RKO (cell line): ENCODE measurements around the gene AHI1.

ENCODE experiments used
- DNase-seq: peaks from one replicate; pipeline ENCODE4 v3.0.0-alpha.2; 2016; ENCODE audit warnings: low spot score

The AHI1 gene

GRCh38 chr6:135295085-135295484 is 202.5 kb downstream of the AHI1 start:
- DNase-seq = no peak

GRCh38 chr6:135291288-135292076 is 206.1 kb downstream of the AHI1 start:
- no peak for DNase-seq

DNA sequence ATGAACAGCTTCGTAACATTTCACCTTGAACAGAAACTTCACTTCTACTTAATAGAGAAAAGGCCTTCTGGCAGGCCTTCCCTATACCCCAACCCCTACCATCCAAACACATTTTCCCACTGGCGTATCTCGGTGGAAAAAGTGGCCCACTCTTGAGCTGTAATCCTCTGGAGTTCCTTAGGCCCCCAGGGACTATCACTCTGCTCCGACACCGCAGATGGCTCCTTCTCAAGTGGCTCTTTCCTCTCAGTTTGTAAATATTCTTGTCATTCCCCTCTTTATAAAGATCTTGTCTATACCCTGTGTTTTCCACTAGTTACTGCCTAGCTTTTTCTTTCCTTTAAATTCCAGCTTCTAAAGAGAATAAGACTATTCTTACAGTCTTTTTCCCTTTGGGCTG is 207.7 kb downstream of the AHI1 start:
- no peak for DNase-seq

DNA sequence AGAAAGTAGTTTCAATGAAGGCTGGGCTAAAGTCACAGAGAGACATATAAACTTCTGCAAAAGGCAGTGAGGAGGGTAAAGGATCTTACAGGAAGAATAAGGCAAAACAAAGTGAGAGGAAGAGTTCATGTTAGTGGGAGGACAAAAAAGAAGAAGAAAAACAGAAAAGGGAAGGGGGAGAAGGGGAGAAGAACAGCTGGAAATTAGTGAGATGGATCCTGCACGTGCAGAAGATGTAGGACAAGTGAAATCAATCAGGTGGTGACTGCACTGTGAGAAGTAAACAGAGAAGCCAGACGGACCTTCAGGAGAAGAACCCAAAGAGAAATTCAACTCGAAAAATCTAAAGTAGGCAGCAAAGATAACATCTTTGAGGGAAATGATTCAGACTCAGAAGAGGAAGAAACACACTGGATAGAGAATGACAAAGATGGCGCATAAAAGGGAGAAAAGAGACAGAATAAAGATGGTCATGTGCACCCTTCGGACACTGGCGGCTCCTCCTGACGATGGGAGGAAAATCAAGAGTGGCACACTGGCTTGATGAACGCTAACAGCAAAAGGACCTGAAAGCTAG is 210.5 kb downstream of the AHI1 start:
- no peak for DNase-seq

DNA sequence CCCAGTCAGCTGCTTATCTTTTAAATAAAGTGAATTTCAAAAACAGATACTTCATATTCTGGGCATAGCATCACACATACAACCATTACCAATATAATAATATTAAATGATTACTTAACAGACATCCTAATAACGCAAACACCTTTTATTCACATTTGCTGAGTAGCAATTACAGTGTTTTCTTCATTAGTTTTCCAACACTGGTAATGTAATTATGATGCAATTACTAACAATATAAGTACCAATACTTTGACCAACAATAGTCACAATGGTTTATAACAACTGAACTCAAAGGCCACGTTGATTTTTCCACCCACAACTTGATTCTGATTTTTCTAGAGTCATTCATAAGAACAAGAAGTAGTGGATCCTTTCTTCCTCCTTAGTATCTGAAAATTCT is 212.4 kb downstream of the AHI1 start:
- DNase-seq = no peak

- no peak for DNase-seq
Measured at GRCh38 chr6:135283926-135284325, 213.6 kb downstream of the AHI1 start.

DNA sequence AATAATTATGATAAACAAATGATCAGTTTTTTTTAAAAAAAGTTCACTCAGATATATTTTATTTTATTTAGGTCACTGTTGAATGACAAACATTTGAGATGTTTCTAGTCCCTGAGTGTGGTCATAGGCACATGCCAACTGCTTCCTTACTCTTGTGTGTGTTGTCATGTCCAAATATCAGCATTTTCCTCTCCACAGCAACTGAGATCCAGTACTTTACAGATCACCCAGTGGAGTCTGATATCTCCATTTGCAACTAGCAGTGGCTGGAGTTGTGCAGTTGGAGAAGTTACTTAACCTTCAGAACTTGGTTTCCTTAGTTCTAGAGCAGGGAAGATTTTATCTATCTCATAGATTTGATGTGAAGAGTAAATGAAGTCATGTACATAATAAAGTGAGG is 215.1 kb downstream of the AHI1 start:
- no peak for DNase-seq

- no peak for DNase-seq
Measured at GRCh38 chr6:135281964-135282363, 215.6 kb downstream of the AHI1 start.

DNA sequence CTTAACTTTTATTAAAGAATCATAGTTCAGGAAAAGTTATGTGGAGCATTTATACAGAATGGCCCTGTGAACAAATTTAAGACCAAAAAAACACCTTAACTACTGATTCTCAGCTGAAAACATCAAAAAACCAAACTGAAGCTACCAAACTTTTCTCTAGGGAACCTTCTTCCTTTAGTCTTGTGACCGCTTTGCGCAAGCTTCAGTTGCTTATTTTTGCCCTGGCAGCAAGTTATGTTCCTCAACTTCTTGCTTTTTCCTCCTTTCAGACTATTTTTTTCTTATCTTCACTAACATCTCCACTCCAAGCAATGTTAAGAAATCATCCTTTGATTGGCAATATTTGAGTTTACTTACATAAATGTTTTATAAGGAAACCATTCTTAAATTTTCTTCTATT is 216.3 kb downstream of the AHI1 start:
- no peak for DNase-seq

GRCh38 chr6:135280375-135281136 is 217.0 kb downstream of the AHI1 start:
- DNase-seq = no peak

DNA sequence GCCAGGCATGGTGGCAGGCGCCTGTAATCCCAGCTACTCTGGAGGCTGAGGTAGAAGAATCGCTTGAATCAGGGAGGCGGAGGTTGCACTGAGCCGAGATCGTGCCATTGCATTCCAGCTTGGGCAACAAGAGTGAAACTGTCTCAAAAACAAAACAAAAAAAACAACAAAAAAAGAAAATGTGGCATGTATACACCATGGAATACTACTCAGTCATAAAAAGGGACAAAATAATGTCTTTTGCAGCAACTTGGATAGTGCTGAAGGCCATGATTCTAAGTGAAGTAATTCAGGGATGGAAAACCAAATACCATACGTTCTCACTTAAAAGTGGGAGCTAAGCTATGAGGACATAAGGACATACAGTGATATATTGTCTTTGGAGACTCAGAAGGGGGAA is 220.1 kb downstream of the AHI1 start:
- no peak for DNase-seq

DNA sequence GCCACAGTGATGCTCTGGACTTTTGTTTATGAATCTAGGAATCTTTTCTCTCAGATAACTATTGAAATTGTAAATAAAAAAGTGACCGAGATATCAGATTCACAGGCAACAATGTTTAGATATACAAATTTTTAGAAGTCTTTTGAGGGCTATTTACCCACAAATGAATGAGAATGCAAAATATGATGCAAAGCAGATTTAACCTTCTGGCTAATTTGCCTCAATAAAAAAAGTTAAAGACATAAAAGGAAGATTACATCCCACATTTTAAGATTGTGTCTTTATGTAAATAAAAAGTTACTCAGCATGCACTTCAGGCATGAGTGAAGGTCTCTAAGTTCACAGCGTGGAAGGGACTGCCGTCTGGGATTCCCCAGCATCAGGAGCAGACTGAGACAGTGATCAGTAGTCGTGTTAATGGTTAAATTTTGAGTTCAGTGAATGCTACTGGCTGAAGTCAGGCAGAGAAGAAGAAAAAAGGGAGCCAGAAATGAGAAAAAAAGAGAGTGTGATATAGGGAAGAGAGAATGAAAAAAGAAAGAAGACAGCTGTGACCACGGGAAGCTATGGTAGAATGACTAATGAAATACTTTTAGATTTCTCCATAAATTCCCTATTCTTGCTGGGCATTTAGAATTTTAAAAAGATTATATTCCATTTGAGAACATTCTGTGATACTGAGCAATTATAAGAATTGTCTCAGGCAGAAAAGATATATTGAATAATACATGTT is 222.8 kb downstream of the AHI1 start:
- DNase-seq = no peak

DNA sequence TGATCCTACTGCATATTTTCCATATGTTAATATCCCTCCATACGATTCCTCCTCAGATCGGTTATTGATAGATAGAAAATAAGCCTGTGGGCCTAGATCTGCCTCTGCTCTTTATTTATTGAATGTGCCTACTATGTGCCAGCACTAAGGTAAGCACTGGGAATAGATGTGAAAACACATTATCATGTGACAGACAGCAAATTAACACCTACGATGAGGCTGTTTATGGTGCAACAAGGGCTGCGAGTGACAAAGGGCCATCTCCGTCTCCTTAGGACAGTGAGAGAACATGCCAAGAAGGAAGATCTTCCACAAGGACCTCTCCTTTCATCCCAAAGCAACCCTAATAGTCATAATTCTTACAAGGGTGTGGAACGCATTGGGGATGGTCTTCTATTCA is 225.9 kb downstream of the AHI1 start:
- no peak for DNase-seq

- DNase-seq = no peak
Measured at GRCh38 chr6:135270676-135271536, 226.6 kb downstream of the AHI1 start.

DNA sequence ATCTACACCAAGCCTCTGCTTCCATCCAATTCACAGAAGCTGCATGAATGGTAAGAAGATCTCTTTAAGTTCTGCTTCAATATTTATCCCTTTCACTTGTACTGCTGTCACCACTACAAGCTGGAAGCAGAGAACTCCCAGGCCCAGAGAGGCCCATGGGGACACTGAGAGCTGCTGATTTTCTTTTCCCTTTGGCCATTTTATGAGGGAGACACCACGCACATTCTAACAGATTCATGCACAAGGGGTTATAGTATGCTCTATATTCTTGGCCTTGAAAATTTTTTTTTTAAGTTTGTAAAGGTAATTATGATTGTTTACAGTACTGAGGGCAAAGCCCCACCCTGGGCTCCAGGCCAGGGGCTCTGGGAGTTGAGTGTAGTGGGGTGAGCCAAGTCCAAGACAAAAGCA is 228.1 kb downstream of the AHI1 start:
- no peak for DNase-seq

DNA sequence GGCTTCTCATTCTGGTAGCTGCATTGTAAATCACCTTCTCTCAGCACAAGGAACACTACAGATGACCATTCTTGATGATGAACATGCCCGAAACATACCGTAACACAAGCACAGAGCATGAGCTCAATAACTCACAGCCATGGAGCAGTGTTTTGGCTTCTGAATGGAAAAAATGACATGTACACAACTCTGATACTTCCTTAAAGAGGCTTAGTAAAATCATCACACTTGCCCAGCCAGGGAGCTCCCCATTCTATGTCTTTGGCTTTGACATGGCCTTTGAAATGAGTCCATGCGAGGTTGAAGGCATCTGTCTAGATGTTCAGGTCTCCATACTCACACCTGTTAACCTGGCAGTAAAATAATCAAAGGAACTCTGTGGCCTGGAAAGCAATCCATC is 228.8 kb downstream of the AHI1 start:
- no peak for DNase-seq

GRCh38 chr6:135268263-135268662 is 229.3 kb downstream of the AHI1 start:
- no peak for DNase-seq

DNA sequence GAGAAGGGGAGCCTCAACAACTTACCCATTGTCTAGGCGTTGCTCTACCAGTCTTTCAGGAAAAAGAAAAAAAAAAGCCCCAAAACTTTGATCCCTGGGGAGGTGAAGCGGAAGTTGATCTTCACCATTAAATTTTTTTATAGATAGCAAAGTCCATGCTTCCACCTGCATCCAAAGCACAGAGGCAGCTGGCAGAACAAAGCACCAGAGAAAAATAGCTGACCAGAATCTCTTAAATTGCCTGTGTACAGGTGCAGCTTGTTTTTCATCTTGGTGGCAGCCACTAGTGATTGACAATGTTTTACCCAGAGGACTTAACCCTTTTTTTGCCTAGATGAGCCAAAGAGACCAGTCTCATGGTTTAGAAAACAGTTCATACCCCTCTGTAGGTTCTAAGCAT is 230.5 kb downstream of the AHI1 start:
- DNase-seq = no peak

- no peak for DNase-seq
Measured at GRCh38 chr6:135266675-135267074, 230.9 kb downstream of the AHI1 start.

GRCh38 chr6:135265278-135265677 is 232.3 kb downstream of the AHI1 start:
- no peak for DNase-seq

GRCh38 chr6:135261872-135262725 is 235.4 kb downstream of the AHI1 start:
- no peak for DNase-seq
